Small intestine (tissue), 7 donors: Measurements from ENCODE around the gene DNAJB6. TPM values are rescaled to one million over a fixed set of nuclear protein-coding genes. Genes with fewer than 3 reads are reported as not detected.

Experiments used
- DNase-seq, 2 donors: peaks; one replicate each; pipeline versions ENCODE4 v3.0.0 to v3.0.0-alpha.2; 2013
- FAIRE-seq: peaks from 2 replicates; lab custom pipeline; 2012; peaks lifted over from hg19 to GRCh38; lab: Jason Lieb, UNC
- H3K27ac ChIP-seq, 3 donors: one replicate each; pipeline ENCODE4 v1.5.1; 2013; ENCODE audit warnings: low read length in 2 of 3, mild to moderate bottlenecking in 2 of 3, control low read depth in 1 of 3, inconsistent platforms in 1 of 3, low read depth in 1 of 3, moderate library complexity in 1 of 3
- H3K27me3 ChIP-seq, 3 donors: one replicate each; pipeline ENCODE4 v1.6.1; 2013; ENCODE audit warnings: low read length in 3 of 3, inconsistent platforms in 1 of 3; ENCODE audit not compliant: control insufficient read depth in 3 of 3, insufficient read depth in 3 of 3
- H3K36me3 ChIP-seq, 3 donors: one replicate each; pipeline ENCODE4 v1.6.1; 2013; ENCODE audit warnings: low read length in 3 of 3, inconsistent platforms in 1 of 3, low read depth in 1 of 3, mild to moderate bottlenecking in 1 of 3, moderate library complexity in 1 of 3; ENCODE audit not compliant: control insufficient read depth in 3 of 3, insufficient read depth in 2 of 3
- H3K4me1 ChIP-seq, 3 donors: one replicate each; pipeline ENCODE4 v1.6.1; 2013; ENCODE audit warnings: low read length in 2 of 3, inconsistent platforms in 1 of 3, low read depth in 1 of 3, mild to moderate bottlenecking in 1 of 3, moderate library complexity in 1 of 3; ENCODE audit not compliant: control insufficient read depth in 3 of 3, insufficient read depth in 2 of 3
- H3K4me3 ChIP-seq, 3 donors: one replicate each; pipeline ENCODE4 v1.5.1; 2013; ENCODE audit warnings: low read length in 3 of 3, control low read depth in 1 of 3, inconsistent platforms in 1 of 3, low read depth in 1 of 3, mild to moderate bottlenecking in 1 of 3, moderate library complexity in 1 of 3
- H3K9me3 ChIP-seq, 2 donors: one replicate each; pipeline ENCODE4 v1.6.1; 2013; ENCODE audit warnings: low read depth in 1 of 2, low read length in 1 of 2; ENCODE audit not compliant: control insufficient read depth in 2 of 2, insufficient read depth in 1 of 2
- WGBS, 3 donors: extraction: QIAGEN DNeasy Blood & Tissue Kit; methylation state at CpG; one replicate each; pipeline ENCODE4 v1.1.7; 2013; 5-methylcytosine and 5-hydroxymethylcytosine counted together
- polyA plus RNA-seq, 4 donors: library from polyadenylated mRNA; stranded (reverse) in 3 of 4; unstranded in 1 of 4; fragments of 200-250 nt in 3 of 4; fragments of 120-200 nt in 1 of 4; gene quantifications; one replicate each; pipeline versions ENCODE4 v1.2.1 to v1.2.3, GENCODE V29; 2013
- donor health status: healthy with polysubstance abuse.
- donor health status: control.
- donor health status: control.
- donor health status: Bipolar disorder and iron deficiency.
- donor health status: healthy.

Gene DNAJB6
- polyA plus RNA-seq, 4 donors = 61.7 to 88.1 (median 66.9) TPM

GRCh38 chr7:157297185-157297584 lies 39.6 kb upstream of the DNAJB6 start:
- WGBS, 3 donors = 75 to 76% (median 76%) methylated on average over 13 of the region's 13 CpGs
- H3K4me1 ChIP-seq = no peaks in the 10 kb centered on the region
- no peak for DNase-seq
- H3K9me3 ChIP-seq = no peaks in the 10 kb centered on the region
- no peak for FAIRE-seq
- H3K36me3 ChIP-seq = no peaks in the 10 kb centered on the region
- H3K27ac ChIP-seq = no peak overlapping the region
- no peaks in the 10 kb centered on the region for H3K27me3 ChIP-seq
- H3K4me3 ChIP-seq = no peak overlapping the region

- Histone ChIP-seq H3K4me1 (no peaks in the 10 kb centered on the region), H3K4me3 (no peak overlapping the region), H3K36me3 (no peaks in the 10 kb centered on the region), H3K27me3 (no peaks in the 10 kb centered on the region), H3K9me3 (no peaks in the 10 kb centered on the region), H3K27ac (no peak overlapping the region)
- WGBS, 3 donors = 94 to 95% (median 95%) methylated on average over 3 of the region's 3 CpGs
- FAIRE-seq (no peak), DNase-seq (no peak)
Measured at GRCh38 chr7:157299317-157299612, 37.5 kb upstream of the DNAJB6 start.

GRCh38 chr7:157299613-157300368 lies 37.0 kb upstream of the DNAJB6 start:
- Histone ChIP-seq H3K27ac (no peak overlapping the region), H3K4me1 (no peaks in the 10 kb centered on the region), H3K36me3 (no peaks in the 10 kb centered on the region), H3K4me3 (no peak overlapping the region), H3K27me3 (no peaks in the 10 kb centered on the region), H3K9me3 (no peaks in the 10 kb centered on the region)
- no peak for FAIRE-seq
- WGBS, 3 donors = 63 to 73% (median 67%) methylated on average over 27 to 37 of the region's 37 CpGs
- no peak for DNase-seq

GRCh38 chr7:157300369-157300825 lies 36.4 kb upstream of the DNAJB6 start:
- 81 to 88% (median 82%) methylated on average over 29 of the region's 29 CpGs for WGBS, 3 donors
- FAIRE-seq (no peak), DNase-seq (no peak)
- H3K36me3 ChIP-seq = no peaks in the 10 kb centered on the region
- H3K27ac ChIP-seq = no peak overlapping the region
- no peaks in the 10 kb centered on the region for H3K4me1 ChIP-seq
- H3K27me3 ChIP-seq = no peaks in the 10 kb centered on the region
- H3K9me3 ChIP-seq = no peaks in the 10 kb centered on the region
- no peak overlapping the region for H3K4me3 ChIP-seq

- FAIRE-seq (no peak), DNase-seq (no peak)
- WGBS, 3 donors = 76 to 86% (median 82%) methylated on average over 10 of the region's 10 CpGs
- Histone ChIP-seq H3K4me1 (no peaks in the 10 kb centered on the region), H3K27me3 (no peaks in the 10 kb centered on the region), H3K9me3 (no peaks in the 10 kb centered on the region), H3K27ac (no peak overlapping the region), H3K36me3 (no peaks in the 10 kb centered on the region), H3K4me3 (no peak overlapping the region)
Measured at GRCh38 chr7:157301610-157302120, 35.1 kb upstream of the DNAJB6 start.

- Histone ChIP-seq H3K27me3 (peaks cover 0 to 3% (median 2%) of the 10 kb centered on the region in 3 donors), H3K36me3 (no peaks in the 10 kb centered on the region), H3K4me1 (no peaks in the 10 kb centered on the region), H3K4me3 (no peak overlapping the region), H3K9me3 (no peaks in the 10 kb centered on the region), H3K27ac (no peak overlapping the region)
- DNase-seq (no peak), FAIRE-seq (no peak)
- 72 to 80% (median 77%) methylated on average over 27 of the region's 27 CpGs for WGBS, 3 donors
Measured at GRCh38 chr7:157306846-157307838, 29.7 kb upstream of the DNAJB6 start.

- FAIRE-seq (no peak), DNase-seq (no peak)
- WGBS, 3 donors = 57 to 64% (median 62%) methylated on average over 10 of the region's 10 CpGs
Measured at GRCh38 chr7:157309988-157310668, 26.7 kb upstream of the DNAJB6 start.

GRCh38 chr7:157310676-157311185 lies 26.1 kb upstream of the DNAJB6 start:
- H3K9me3 ChIP-seq = no peaks in the 10 kb centered on the region
- H3K27ac ChIP-seq = no peak overlapping the region
- no peak overlapping the region for H3K4me3 ChIP-seq
- H3K36me3 ChIP-seq = no peaks in the 10 kb centered on the region
- FAIRE-seq = no peak
- 70 to 79% (median 78%) methylated on average over 7 of the region's 7 CpGs for WGBS, 3 donors
- H3K27me3 ChIP-seq = peaks cover 0 to 3% (median 2%) of the 10 kb centered on the region in 3 donors
- H3K4me1 ChIP-seq = no peaks in the 10 kb centered on the region
- DNase-seq = no peak

More at GRCh38 chr7:157309988-157310668, 26.7 kb upstream of the DNAJB6 start:
- Histone ChIP-seq H3K4me3 (no peak overlapping the region), H3K36me3 (no peaks in the 10 kb centered on the region), H3K9me3 (no peaks in the 10 kb centered on the region), H3K27me3 (peaks cover 0 to 3% (median 2%) of the 10 kb centered on the region in 3 donors), H3K27ac (no peak overlapping the region), H3K4me1 (no peaks in the 10 kb centered on the region)
